Omental fat pad (tissue), 4 donors: ENCODE data around the gene VARS1. TPM values are rescaled to one million over a fixed set of nuclear protein-coding genes. Genes with fewer than 3 reads are reported as not detected.
"Not testable (repeated sequence)": the region's sequence is repeated elsewhere in the genome, so short reads cannot be mapped to it uniquely, and the experiment has no call there.

Experiments
- ATAC-seq: fragments of 150-250 bp; one replicate; pipeline ENCODE4 v1.9.1; 2016; ENCODE audit warnings: mild to moderate bottlenecking, moderate library complexity; ENCODE audit not compliant: low FRiP score
- DNase-seq: peaks from one replicate; pipeline ENCODE4 v3.0.0-alpha.2; 2019; ENCODE audit warnings: low spot score
- total RNA-seq, 4 donors: library from RNA; depleted of rRNA; stranded (reverse); fragments of >200 nt; gene quantifications; one replicate each; pipeline ENCODE4 v1.1.0, GENCODE V29; 2016
- TF ChIP-seq, protein P1 (sequence below), 3 donors: fragments of 450-650 bp; IDR thresholded peaks; one replicate each; pipeline ENCODE4 v1.5.1; 2016 to 2017; ENCODE audit warnings: antibody characterized with exemption in 3 of 3, mild to moderate bottlenecking in 3 of 3, moderate library complexity in 2 of 3

The VARS1 gene
- total RNA-seq, 4 donors from 2014 or later: 31.6 to 47.0 (median 34.6) TPM

DNA sequence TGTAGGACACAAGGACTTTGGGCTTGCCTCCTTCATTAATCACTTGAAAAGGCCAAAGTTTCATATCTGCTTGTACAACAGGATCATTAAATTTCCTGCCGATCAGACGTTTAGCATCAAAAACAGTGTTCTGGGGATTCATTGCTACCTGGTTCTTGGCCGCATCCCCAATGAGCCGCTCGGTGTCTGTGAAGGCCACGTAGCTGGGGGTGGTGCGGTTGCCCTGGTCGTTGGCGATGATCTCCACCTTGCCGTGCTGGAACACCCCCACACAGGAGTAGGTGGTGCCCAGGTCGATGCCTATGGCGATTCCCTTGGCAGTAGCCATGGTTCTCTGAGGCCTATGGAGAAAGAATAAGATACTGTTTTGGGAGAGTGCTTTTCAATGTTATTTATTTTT, 16.1 kb upstream of the VARS1 start:
- no peak for DNase-seq
- TF ChIP-seq, protein P1, sequence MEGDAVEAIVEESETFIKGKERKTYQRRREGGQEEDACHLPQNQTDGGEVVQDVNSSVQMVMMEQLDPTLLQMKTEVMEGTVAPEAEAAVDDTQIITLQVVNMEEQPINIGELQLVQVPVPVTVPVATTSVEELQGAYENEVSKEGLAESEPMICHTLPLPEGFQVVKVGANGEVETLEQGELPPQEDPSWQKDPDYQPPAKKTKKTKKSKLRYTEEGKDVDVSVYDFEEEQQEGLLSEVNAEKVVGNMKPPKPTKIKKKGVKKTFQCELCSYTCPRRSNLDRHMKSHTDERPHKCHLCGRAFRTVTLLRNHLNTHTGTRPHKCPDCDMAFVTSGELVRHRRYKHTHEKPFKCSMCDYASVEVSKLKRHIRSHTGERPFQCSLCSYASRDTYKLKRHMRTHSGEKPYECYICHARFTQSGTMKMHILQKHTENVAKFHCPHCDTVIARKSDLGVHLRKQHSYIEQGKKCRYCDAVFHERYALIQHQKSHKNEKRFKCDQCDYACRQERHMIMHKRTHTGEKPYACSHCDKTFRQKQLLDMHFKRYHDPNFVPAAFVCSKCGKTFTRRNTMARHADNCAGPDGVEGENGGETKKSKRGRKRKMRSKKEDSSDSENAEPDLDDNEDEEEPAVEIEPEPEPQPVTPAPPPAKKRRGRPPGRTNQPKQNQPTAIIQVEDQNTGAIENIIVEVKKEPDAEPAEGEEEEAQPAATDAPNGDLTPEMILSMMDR (IDR thresholded peaks at IDR 0.05): no peak
- no peak for ATAC-seq

DNA sequence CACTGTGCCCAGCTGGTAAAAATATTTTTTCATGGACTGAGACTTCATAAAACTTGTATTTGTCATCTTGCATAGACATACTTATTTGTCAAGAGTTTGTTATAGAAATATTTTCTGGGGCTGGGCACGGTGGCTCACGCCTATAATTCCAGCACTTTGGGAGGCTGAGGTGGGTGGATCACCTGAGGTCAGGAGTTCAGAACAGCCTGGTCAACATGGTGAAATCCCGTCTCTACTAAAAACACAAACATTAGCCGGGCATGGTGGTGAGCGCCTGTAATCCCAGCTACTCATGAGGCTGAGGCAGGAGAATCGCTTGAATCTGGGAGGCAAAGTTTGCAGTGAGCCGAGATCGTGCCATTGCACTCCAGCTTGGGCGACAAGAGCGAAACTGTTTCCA, 13.0 kb upstream of the VARS1 start:
- not testable (repeated sequence) for DNase-seq, ATAC-seq

DNA sequence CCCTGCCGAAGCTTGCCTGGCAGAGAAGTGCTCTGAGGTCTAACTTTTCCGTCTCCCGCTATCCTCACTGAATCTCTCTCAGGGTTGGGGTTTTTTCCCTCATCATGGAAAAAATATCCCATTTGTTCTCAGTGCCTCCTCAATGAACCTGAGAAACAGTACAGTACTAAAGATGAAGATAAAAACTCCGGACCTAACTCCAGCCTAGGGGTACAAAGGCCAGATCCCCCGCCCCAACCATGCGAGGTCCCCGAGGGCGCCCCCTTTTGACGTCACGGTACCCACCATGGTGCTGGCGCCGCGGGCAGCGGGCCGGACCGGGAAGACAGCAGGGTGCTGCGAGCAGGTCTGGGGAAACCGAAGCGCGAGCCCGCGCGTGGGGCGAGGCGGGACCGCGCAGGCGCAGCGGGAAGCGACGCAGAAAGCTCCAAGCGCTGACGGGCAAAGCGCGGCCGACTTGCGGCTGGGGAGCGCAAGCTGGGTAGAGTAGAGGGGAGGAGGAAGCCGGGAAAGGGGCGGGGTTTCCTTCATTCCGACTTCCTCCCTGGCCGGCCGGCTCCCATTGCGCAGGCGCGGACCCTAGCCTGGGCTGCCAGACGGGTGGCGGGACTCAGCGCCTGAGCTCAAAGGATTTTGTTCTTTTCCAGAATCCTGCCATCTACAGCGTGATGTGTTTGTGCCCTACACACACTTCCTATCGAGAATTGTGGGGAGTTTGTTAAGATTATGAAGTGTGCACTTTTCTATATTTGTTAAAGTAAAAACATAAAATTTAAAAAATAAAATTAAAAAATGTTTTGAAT, 11.1 kb upstream of the VARS1 start, which contains the start of gene LSM2:
Gene LSM2, minus strand, starts transcription at position 497 of the 803 bp plus-strand sequence. Its CDS starts 209 bp downstream, at position 288.
- peak; percentile 89 for DNase-seq
- TF ChIP-seq, protein P1 (IDR thresholded peaks at IDR 0.05): peak in 1 of 3 donors; percentile 30
- ATAC-seq: peak; percentile 93

DNA sequence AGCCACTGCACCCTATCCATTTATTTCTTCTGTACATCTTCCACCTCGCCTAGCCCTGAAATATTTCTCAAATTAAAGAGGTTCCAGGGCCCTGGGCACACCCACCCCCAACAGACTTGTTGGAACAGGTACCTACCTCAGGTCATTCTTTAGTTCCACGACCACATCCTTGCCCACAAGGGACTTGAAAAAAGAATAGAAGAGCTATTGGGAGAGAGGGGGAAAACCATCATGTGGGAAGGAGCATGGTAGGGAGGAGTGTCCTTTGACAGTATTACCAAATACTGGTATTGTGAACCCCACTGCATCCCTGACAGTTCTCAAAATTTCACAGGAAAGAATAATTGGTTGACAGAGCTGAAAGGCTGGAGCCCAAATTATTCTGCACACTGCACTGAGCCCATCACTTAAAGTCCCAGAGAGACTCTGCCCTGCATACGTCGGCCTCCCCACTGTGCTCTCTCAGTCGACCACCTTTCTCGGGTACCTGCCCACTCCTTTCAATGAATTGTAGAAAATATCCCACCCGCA, 10.5 kb upstream of the VARS1 start:
- TF ChIP-seq, protein P1 (IDR thresholded peaks at IDR 0.05): no peak
- DNase-seq (no peak), ATAC-seq (peak; percentile 2)

DNA sequence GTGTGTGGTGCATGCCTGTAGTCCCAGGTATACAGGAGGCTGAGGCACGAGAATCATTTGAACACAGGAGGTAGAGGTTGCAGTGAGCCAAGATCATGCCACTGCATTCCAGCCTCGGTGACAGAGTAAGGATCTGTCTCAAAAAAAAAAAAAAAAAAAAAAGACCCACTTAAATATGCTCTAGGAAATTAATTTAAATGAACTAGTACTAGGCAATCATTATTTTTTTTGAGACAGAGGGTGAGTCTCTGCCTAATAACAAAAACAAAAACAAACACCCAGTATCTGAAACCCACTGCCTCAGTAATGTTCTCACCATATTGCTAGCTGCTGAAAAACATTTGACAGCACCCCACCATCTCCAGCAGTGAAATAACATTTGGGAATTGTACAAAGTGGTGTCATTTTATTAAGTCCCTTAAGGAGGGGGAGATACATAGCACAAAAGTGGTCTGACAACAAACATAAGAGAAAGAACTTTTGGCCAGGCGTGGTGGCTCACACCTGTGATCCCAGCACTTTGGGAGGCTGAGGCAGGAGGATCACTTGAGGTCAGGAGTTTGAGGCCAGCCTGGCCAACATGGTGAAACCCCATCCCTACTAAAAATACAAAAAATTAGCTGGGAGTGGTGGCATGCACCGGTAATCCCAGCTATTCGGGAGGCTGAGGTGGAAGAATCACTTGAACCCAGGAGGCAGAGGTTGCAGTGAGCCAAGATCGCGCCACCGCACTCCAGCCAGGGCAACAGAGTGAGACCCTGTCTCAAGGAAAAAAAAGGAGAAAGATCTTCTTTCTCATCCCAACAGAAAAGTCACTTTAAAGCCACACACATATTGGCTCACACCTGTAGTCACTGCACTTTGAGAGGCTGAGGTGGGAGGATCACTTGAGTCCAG, 5.7 kb upstream of the VARS1 start:
- ATAC-seq: not testable (repeated sequence)

DNA sequence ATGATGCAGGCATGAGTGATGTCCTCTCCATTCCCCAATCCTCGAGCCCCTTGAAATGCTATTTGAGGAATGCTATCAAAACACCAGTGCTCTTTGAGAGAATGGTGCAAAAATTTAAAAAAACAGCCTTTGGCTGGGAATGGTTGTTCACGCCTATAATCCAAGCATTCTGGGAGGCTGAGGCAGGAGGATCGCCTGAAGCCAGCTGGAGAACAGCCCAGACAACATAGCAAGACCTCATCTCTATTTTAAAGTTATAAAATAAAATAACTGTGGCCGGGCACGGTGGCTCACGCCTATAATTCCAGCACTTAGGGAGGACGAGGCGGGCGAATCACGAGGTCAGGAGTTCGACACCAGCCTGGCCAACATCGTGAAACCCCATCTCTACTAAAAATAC, 4.2 kb upstream of the VARS1 start:
- DNase-seq: no peak
- no peak for ATAC-seq
- TF ChIP-seq, protein P1 (IDR thresholded peaks at IDR 0.05): no peak

More for the DNA sequence above, 5.7 kb upstream of the VARS1 start:
- not testable (repeated sequence) for DNase-seq

DNA sequence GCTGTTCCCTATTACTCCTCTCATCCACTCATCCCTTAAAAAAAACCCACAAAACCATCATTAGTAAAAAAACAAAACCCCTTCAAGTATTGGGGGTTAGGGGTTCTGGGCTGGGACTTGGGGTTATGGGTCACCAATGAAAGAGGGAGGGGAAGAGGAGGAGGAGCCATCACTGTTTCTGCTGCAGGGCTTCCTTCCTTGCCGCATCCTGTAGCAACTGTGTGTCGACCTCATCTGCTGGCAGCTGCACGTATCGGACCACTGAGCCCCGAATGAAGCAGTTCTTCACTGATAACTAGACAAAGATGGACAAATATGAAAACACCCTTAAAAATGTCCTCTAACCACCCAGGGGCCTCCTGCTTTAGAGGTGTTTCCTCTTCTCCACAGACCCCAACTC, 2.0 kb upstream of the VARS1 start:
- DNase-seq: no peak
- TF ChIP-seq, protein P1 (IDR thresholded peaks at IDR 0.05): no peak
- no peak for ATAC-seq
